Measurements from ENCODE around the gene IFNG-AS1. TPM values are rescaled to one million over a fixed set of nuclear protein-coding genes. Genes with fewer than 3 reads are reported as not detected.

Gene IFNG-AS1
- total and polyA plus RNA-seq, 8 donors, result 0.18 to 0.71 (median 0.25) TPM; not detected in 4

DNA sequence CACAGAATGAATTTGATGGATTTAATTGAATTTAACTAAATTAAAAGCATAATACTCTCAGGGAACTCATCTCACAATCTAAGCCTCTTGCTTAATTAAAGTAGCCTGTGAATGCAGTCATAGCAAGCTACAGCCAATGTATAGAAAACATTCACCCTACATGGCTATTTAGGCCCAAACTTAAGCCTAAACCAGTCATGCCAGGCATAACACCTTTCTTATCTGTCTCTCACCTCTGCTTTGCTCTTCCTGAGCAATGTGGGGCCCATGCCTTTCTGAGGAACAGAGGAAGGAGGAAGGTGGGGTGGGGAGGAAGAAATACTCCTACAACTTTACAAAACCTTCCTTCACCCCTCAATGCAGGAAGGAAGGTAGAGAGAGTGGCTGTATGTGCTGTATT is 29.1 kb downstream of the IFNG-AS1 start:
- no peaks in the 10 kb centered on the region for H3K36me3 ChIP-seq
- H3K4me3 ChIP-seq, result no peak overlapping the region
- DNase-seq, result no peak
- no peaks in the 10 kb centered on the region for H3K9me3 ChIP-seq
- no peaks in the 10 kb centered on the region for H3K4me1 ChIP-seq
- no peaks in the 10 kb centered on the region for H3K27me3 ChIP-seq
- ATAC-seq, result no peak
- intact Hi-C loops (cut with DNase I), result no loop called here
- H3K27ac ChIP-seq, result no peak overlapping the region
- TF ChIP-seq, protein P1, sequence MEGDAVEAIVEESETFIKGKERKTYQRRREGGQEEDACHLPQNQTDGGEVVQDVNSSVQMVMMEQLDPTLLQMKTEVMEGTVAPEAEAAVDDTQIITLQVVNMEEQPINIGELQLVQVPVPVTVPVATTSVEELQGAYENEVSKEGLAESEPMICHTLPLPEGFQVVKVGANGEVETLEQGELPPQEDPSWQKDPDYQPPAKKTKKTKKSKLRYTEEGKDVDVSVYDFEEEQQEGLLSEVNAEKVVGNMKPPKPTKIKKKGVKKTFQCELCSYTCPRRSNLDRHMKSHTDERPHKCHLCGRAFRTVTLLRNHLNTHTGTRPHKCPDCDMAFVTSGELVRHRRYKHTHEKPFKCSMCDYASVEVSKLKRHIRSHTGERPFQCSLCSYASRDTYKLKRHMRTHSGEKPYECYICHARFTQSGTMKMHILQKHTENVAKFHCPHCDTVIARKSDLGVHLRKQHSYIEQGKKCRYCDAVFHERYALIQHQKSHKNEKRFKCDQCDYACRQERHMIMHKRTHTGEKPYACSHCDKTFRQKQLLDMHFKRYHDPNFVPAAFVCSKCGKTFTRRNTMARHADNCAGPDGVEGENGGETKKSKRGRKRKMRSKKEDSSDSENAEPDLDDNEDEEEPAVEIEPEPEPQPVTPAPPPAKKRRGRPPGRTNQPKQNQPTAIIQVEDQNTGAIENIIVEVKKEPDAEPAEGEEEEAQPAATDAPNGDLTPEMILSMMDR (IDR thresholded peaks at IDR 0.05), result no peak

DNA sequence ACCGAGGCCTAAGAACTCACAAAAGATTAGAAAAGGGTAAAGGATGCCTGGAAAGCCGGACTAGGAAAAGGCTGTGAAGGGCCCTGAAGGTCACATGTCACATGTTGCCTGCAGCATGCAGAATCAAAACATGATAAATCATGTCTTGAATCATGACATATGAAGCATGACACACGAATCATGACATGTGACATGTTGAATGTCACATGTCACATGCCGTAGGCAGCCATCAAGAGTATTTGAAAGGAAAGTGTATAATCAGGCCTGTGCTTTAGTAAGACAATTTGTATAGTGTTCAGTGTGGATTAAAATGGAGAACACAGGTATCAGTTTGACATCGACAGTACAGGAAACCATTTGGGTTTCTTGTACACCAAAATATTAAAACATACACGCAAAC is 30.8 kb downstream of the IFNG-AS1 start:
- no peaks in the 10 kb centered on the region for H3K36me3 ChIP-seq
- H3K9me3 ChIP-seq, result no peaks in the 10 kb centered on the region
- no peaks in the 10 kb centered on the region for H3K4me1 ChIP-seq
- intact Hi-C loops (cut with DNase I), result no loop called here
- DNase-seq (no peak), ATAC-seq (no peak)
- H3K27me3 ChIP-seq, result no peaks in the 10 kb centered on the region
- no peak overlapping the region for H3K4me3 ChIP-seq
- TF ChIP-seq, protein P1 (IDR thresholded peaks at IDR 0.05), result no peak
- no peak overlapping the region for H3K27ac ChIP-seq

- TF ChIP-seq, protein P1 (IDR thresholded peaks at IDR 0.05), result no peak
These were observed 31.5 kb downstream of the IFNG-AS1 start for GRCh38 chr12:68020699-68021098.

DNA sequence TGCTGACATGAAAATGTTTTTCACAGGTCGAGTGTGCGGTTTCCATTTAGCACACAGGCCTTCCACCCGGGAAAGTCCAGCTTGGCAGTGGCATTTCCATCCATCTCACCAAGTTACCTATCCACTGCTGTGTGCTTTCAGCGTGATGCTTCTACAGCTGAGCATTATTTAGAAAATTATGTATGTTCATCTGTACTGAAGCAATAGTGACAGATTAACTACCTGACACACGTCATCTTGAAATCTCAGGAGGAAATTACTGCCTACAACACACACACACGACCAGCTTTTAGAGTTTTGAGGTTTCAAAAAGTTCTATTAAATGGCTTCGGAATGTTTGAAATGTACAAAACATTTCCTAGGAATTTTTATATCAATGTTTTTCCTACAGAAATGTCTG is 39.4 kb downstream of the IFNG-AS1 start:
- Histone ChIP-seq H3K27me3 (no peaks in the 10 kb centered on the region), H3K36me3 (no peaks in the 10 kb centered on the region), H3K9me3 (no peaks in the 10 kb centered on the region), H3K4me1 (no peaks in the 10 kb centered on the region), H3K4me3 (no peak overlapping the region), H3K27ac (no peak overlapping the region)
- ATAC-seq (no peak), DNase-seq (no peak)
- intact Hi-C loops (cut with DNase I), result no loop called here
- TF ChIP-seq, protein P1 (IDR thresholded peaks at IDR 0.05), result no peak

More at GRCh38 chr12:68020699-68021098, 31.5 kb downstream of the IFNG-AS1 start:
- intact Hi-C loops (cut with DNase I), result no loop called here
- no peaks in the 10 kb centered on the region for H3K27me3 ChIP-seq
- H3K4me1 ChIP-seq, result no peaks in the 10 kb centered on the region
- no peak overlapping the region for H3K27ac ChIP-seq
- no peak overlapping the region for H3K4me3 ChIP-seq
- DNase-seq, result no peak
- H3K36me3 ChIP-seq, result no peaks in the 10 kb centered on the region
- H3K9me3 ChIP-seq, result no peaks in the 10 kb centered on the region
- ATAC-seq, result no peak

- Histone ChIP-seq H3K36me3 (no peaks in the 10 kb centered on the region), H3K27ac (no peak overlapping the region), H3K27me3 (no peaks in the 10 kb centered on the region), H3K9me3 (no peaks in the 10 kb centered on the region), H3K4me3 (no peak overlapping the region), H3K4me1 (no peaks in the 10 kb centered on the region)
- DNase-seq (no peak), ATAC-seq (no peak)
- intact Hi-C loops (cut with DNase I), result loop anchor here in 1 of 2 donors (10.0 kb wide), 1 partner anchor 285 kb away; no protein-coding TSS in a partner anchor
- TF ChIP-seq, protein P1 (IDR thresholded peaks at IDR 0.05), result no peak
These were observed 41.0 kb downstream of the IFNG-AS1 start for GRCh38 chr12:68030248-68030647.
